ENCODE data around the gene GREM2.

GRCh38 chr1:240652961-240653409 lies 41.0 kb upstream of the GREM2 start:
- TF ChIP-seq POLR2A (IDR thresholded peaks at IDR 0.05), result no peak
- TF ChIP-seq CTCF (IDR thresholded peaks at IDR 0.05), result no peak
